ENCODE data around the gene KRT3.

- no peak for TF ChIP-seq POLR2A (IDR thresholded peaks at IDR 0.05; ENCODE audit: low read length)
- no peak for TF ChIP-seq GATA1 (IDR thresholded peaks at IDR 0.05; ENCODE audit: low read depth, low read length)
Observed at GRCh38 chr12:52742196-52742580, 53.7 kb downstream of the KRT3 start.

All from erythroblast (primary cell).